Loucy (cell line): ENCODE data around the gene CIB4.

ENCODE experiments used
- H2AFZ ChIP-seq: fragments of 200-600 bp; sonication (generic); 2 replicates; pipeline ENCODE4 v1.6.0; 2016; ENCODE audit warnings: antibody characterized with exemption, mild to moderate bottlenecking, low read length, moderate library complexity
- H3F3A ChIP-seq: fragments of 200-600 bp; 2 replicates; pipeline ENCODE4 v1.6.0; 2016; ENCODE audit warnings: antibody characterized with exemption, low read depth, mild to moderate bottlenecking
- H3K27me3 ChIP-seq: fragments of 200-600 bp; sonication (generic); 2 replicates; pipeline ENCODE4 v1.6.1; 2014; ENCODE audit warnings: low read length, mild to moderate bottlenecking; ENCODE audit not compliant: insufficient read depth, poor library complexity, severe bottlenecking
- H3K36me3 ChIP-seq: fragments of 200-600 bp; sonication (generic); 2 replicates; pipeline ENCODE4 v1.6.1; 2016; ENCODE audit warnings: low read length; ENCODE audit not compliant: insufficient read depth
- H3K4me1 ChIP-seq: fragments of 200-600 bp; sonication (generic); 2 replicates; pipeline ENCODE4 v1.5.1; 2014; ENCODE audit warnings: low read length, mild to moderate bottlenecking; ENCODE audit not compliant: insufficient read depth, poor library complexity, severe bottlenecking
- H3K4me2 ChIP-seq: fragments of 200-600 bp; sonication (generic); 2 replicates; pipeline ENCODE4 v1.6.0; 2014; ENCODE audit warnings: antibody characterized with exemption, low read length, low read depth, mild to moderate bottlenecking; ENCODE audit not compliant: poor library complexity, severe bottlenecking
- H3K4me3 ChIP-seq: fragments of 200-600 bp; sonication (generic); 2 replicates; pipeline ENCODE4 v1.5.1; 2014; ENCODE audit warnings: low read length, mild to moderate bottlenecking, mixed read lengths; ENCODE audit not compliant: poor library complexity, severe bottlenecking
- H3K79me2 ChIP-seq: fragments of 200-600 bp; sonication (generic); 2 replicates; pipeline ENCODE4 v1.6.1; 2014; ENCODE audit warnings: low read length; ENCODE audit not compliant: insufficient read depth
- H3K9ac ChIP-seq: fragments of 200-600 bp; sonication (generic); 2 replicates; pipeline ENCODE4 v1.6.0; 2014; ENCODE audit warnings: mild to moderate bottlenecking, low read depth, low read length, moderate library complexity; ENCODE audit not compliant: poor library complexity, severe bottlenecking
- H3K9me2 ChIP-seq: fragments of 200-600 bp; sonication (generic); replicated peaks from 2 replicates; pipeline ENCODE4 v1.6.1; 2016; ENCODE audit warnings: low read depth, low read length, mixed read lengths
- H3K9me3 ChIP-seq: fragments of 200-600 bp; sonication (generic); 2 replicates; pipeline ENCODE4 v1.6.1; 2014; ENCODE audit warnings: mild to moderate bottlenecking, antibody characterized with exemption, low read length, low read depth; ENCODE audit not compliant: insufficient read depth
- H4K20me1 ChIP-seq: fragments of 200-600 bp; sonication (generic); 2 replicates; pipeline ENCODE4 v1.6.0; 2014; ENCODE audit warnings: antibody characterized with exemption, low read length, mild to moderate bottlenecking; ENCODE audit not compliant: insufficient read depth, poor library complexity, severe bottlenecking
- EZH2phosphoT487 ChIP-seq: fragments of 200-600 bp; IDR thresholded peaks from 2 replicates; pipeline ENCODE4 v1.6.1; 2018; ENCODE audit warnings: antibody characterized with exemption, mild to moderate bottlenecking, moderate library complexity, borderline replicate concordance
- TF ChIP-seq, protein P1 (sequence below): fragments of 200-600 bp; sonication (generic); conservative IDR thresholded peaks from 2 replicates; pipeline ENCODE4 v1.5.1; 2014; ENCODE audit warnings: mild to moderate bottlenecking, antibody characterized with exemption, low read length

CIB4 gene

DNA sequence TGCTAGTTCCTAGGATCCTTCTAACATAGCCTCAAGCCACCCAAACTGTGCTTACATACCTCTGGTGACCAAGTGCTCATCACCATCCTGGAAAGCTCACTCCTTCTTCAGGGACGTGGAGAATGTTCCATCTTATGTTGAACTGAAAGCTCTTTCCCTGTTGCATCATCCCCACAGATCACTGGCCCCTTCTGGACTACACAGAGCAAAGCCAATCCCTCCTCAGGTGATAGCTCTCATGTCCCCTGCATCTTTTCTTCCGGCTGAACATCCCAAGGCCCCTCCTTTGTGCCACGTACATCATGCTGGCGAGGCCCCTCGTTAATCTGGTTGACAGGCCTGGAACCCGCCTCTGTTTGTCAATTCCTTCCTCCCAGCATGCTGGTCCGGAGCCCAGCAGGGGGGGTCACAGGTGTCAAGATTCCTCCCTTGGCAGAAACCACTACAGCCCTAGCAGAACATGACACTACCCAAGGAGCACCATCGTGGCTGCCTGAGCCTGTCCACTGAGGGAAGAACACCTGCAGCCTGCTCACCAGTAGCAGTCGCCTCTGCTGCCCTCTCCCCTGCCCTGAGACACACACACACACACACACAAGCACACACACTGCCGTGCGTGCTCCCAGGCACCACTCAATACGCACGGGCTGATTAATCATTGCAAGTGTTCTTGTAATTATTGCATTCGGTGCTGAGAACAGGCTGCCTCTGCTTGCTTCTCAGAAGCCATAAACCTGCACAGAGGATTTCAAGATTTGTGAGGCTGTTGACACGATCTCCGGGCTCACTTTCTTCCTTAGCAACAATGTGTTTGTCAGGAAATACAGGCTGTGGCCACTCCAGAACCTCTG is 45.0 kb upstream of the CIB4 start:
- TF ChIP-seq, protein P1, sequence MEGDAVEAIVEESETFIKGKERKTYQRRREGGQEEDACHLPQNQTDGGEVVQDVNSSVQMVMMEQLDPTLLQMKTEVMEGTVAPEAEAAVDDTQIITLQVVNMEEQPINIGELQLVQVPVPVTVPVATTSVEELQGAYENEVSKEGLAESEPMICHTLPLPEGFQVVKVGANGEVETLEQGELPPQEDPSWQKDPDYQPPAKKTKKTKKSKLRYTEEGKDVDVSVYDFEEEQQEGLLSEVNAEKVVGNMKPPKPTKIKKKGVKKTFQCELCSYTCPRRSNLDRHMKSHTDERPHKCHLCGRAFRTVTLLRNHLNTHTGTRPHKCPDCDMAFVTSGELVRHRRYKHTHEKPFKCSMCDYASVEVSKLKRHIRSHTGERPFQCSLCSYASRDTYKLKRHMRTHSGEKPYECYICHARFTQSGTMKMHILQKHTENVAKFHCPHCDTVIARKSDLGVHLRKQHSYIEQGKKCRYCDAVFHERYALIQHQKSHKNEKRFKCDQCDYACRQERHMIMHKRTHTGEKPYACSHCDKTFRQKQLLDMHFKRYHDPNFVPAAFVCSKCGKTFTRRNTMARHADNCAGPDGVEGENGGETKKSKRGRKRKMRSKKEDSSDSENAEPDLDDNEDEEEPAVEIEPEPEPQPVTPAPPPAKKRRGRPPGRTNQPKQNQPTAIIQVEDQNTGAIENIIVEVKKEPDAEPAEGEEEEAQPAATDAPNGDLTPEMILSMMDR, result no peak
- no peak for TF ChIP-seq EZH2phosphoT487
- H3K79me2 ChIP-seq, result no peaks in the 10 kb centered on the region
- H3K4me2 ChIP-seq, result no peak overlapping the region
- H4K20me1 ChIP-seq, result no peaks in the 10 kb centered on the region
- no peaks in the 10 kb centered on the region for H3K9me2 ChIP-seq
- no peaks in the 10 kb centered on the region for H3F3A ChIP-seq
- no peaks in the 10 kb centered on the region for H3K36me3 ChIP-seq
- no peaks in the 10 kb centered on the region for H3K9me3 ChIP-seq
- H3K9ac ChIP-seq, result no peak overlapping the region
- H3K4me1 ChIP-seq, result no peaks in the 10 kb centered on the region
- no peak overlapping the region for H3K4me3 ChIP-seq
- no peak overlapping the region for H2AFZ ChIP-seq
- no peaks in the 10 kb centered on the region for H3K27me3 ChIP-seq

DNA sequence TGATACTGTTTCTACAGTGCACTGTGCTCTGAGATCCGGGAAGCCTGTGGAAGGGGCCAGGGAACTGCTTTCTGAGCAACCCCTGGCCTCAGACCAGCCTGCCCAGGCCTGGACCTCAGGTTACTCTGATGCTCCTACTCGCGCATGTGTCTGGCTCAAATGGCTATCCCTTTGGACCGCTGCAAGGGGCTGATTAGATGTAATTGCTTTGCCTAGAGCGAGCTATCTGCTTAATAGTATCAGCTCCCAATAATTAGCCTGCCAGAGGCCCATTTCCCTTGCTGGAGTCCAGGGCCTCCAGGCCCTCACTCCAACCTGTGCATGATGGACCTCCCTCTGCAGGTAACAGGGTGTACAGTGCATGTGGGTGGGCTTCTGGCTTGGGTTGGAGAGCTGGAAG is 44.2 kb upstream of the CIB4 start:
- H3F3A ChIP-seq, result no peaks in the 10 kb centered on the region
- no peaks in the 10 kb centered on the region for H3K27me3 ChIP-seq
- no peaks in the 10 kb centered on the region for H3K9me3 ChIP-seq
- TF ChIP-seq EZH2phosphoT487, result no peak
- TF ChIP-seq, protein P1, result no peak
- no peaks in the 10 kb centered on the region for H3K4me1 ChIP-seq
- no peak overlapping the region for H3K9ac ChIP-seq
- no peaks in the 10 kb centered on the region for H3K9me2 ChIP-seq
- H2AFZ ChIP-seq, result no peak overlapping the region
- no peaks in the 10 kb centered on the region for H3K79me2 ChIP-seq
- no peaks in the 10 kb centered on the region for H3K36me3 ChIP-seq
- H3K4me3 ChIP-seq, result no peak overlapping the region
- no peak overlapping the region for H3K4me2 ChIP-seq
- no peaks in the 10 kb centered on the region for H4K20me1 ChIP-seq

DNA sequence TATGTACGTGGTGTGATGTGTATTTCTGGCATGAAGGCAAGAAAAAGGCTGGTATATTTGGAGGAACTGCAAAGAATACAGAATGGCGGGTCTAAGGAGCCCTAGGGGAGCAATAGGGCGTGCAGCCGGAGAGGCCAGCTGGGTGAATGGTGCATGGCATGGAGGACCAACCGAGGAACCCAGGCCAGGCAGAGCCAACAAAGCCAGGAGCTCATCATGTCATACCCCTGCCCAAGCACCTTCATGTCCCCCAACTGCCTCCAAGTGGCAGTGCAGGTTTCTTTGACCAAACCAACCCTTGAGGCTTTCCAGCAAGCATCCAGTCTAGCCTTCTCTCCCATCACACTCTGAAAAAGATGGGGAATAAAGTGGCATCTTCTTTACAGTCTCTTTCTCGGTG is 42.4 kb upstream of the CIB4 start:
- no peaks in the 10 kb centered on the region for H3K9me3 ChIP-seq
- no peaks in the 10 kb centered on the region for H3K79me2 ChIP-seq
- no peak overlapping the region for H3K9ac ChIP-seq
- no peaks in the 10 kb centered on the region for H3F3A ChIP-seq
- H3K9me2 ChIP-seq, result no peaks in the 10 kb centered on the region
- no peak overlapping the region for H2AFZ ChIP-seq
- H3K4me3 ChIP-seq, result no peak overlapping the region
- TF ChIP-seq, protein P1, result no peak
- TF ChIP-seq EZH2phosphoT487, result no peak
- no peaks in the 10 kb centered on the region for H3K27me3 ChIP-seq
- no peaks in the 10 kb centered on the region for H3K36me3 ChIP-seq
- no peaks in the 10 kb centered on the region for H4K20me1 ChIP-seq
- no peaks in the 10 kb centered on the region for H3K4me1 ChIP-seq
- H3K4me2 ChIP-seq, result no peak overlapping the region
